HepG2 (cell line): ENCODE measurements around the gene TBC1D10B. TPM values are rescaled to one million over a fixed set of nuclear protein-coding genes. Genes with fewer than 3 reads are reported as not detected.

Experiments used
- GABPA ChIP-seq, 2 experiments: IDR thresholded peaks; 2 replicates each; pipeline ENCODE4 v1.6.1; 2011 to 2016; ENCODE audit warnings: low read depth in 2 of 2, low read length in 1 of 2, missing biosample characterization in 1 of 2, missing genetic modification characterization in 1 of 2
- GLMP ChIP-seq: sonication (generic); formaldehyde crosslinking; IDR thresholded peaks from 2 replicates; pipeline ENCODE4 v1.9.0; 2021; ENCODE audit warnings: missing genetic modification reagents, mild to moderate bottlenecking, borderline replicate concordance
- KAT7 ChIP-seq: IDR thresholded peaks from 2 replicates; pipeline ENCODE4 v1.6.1; 2018; ENCODE audit warnings: borderline replicate concordance, missing compliant biosample characterization
- MATR3 ChIP-seq: sonication (generic); formaldehyde crosslinking; IDR thresholded peaks from 2 replicates; pipeline ENCODE4 v1.4.0; 2020; ENCODE audit warnings: missing genetic modification reagents
- MYNN ChIP-seq: sonication (generic); formaldehyde crosslinking; IDR thresholded peaks from 2 replicates; pipeline ENCODE4 v1.4.0; 2020; ENCODE audit warnings: mild to moderate bottlenecking, low read depth, missing genetic modification reagents
- PHF8 ChIP-seq: sonication (generic); formaldehyde crosslinking; IDR thresholded peaks from 2 replicates; pipeline ENCODE4 v1.5.0; 2020; ENCODE audit warnings: missing genetic modification reagents
- POGK ChIP-seq: sonication (generic); formaldehyde crosslinking; conservative IDR thresholded peaks from 2 replicates; pipeline ENCODE4 v1.8.0; 2022; ENCODE audit warnings: mild to moderate bottlenecking, moderate library complexity, missing genetic modification reagents
- THYN1 ChIP-seq: sonication (generic); formaldehyde crosslinking; IDR thresholded peaks from 2 replicates; pipeline ENCODE4 v1.8.1; 2023; ENCODE audit warnings: low read depth, mild to moderate bottlenecking, moderate library complexity, missing genetic modification reagents, borderline replicate concordance
- U2AF1 ChIP-seq: fragments of 200-400 bp; formaldehyde crosslinking; optimal IDR thresholded peaks from 2 replicates; pipeline ENCODE3; 2017; ENCODE audit warnings: mild to moderate bottlenecking, low read depth, low read length
- ZBTB3 ChIP-seq: sonication (generic); formaldehyde crosslinking; IDR thresholded peaks from 2 replicates; pipeline ENCODE4 v1.4.0; 2020; ENCODE audit warnings: low read depth, mild to moderate bottlenecking, moderate library complexity, missing genetic modification reagents, borderline replicate concordance
- ZBTB46 ChIP-seq: sonication (generic); formaldehyde crosslinking; IDR thresholded peaks from 2 replicates; pipeline ENCODE4 v1.4.0; 2020; ENCODE audit warnings: mild to moderate bottlenecking, missing genetic modification reagents, borderline replicate concordance
- ZFP91 ChIP-seq: sonication (generic); formaldehyde crosslinking; IDR thresholded peaks from 2 replicates; pipeline ENCODE4 v1.9.0; 2022; ENCODE audit warnings: missing genetic modification reagents, mild to moderate bottlenecking, borderline replicate concordance
- ZFY ChIP-seq: sonication (generic); formaldehyde crosslinking; IDR thresholded peaks from 2 replicates; pipeline ENCODE4 v1.4.0; 2020; ENCODE audit warnings: missing genetic modification reagents
- ZNF205 ChIP-seq: IDR thresholded peaks from 2 replicates; pipeline ENCODE4 v1.6.1; 2018; ENCODE audit warnings: missing biosample characterization, missing genetic modification reagents
- ZNF253 ChIP-seq: sonication (generic); formaldehyde crosslinking; IDR thresholded peaks from 2 replicates; pipeline ENCODE4 v1.8.0; 2022; ENCODE audit warnings: mild to moderate bottlenecking, missing genetic modification reagents, borderline replicate concordance
- ZNF576 ChIP-seq: sonication (generic); formaldehyde crosslinking; IDR thresholded peaks from 2 replicates; pipeline ENCODE4 v1.4.0; 2020; ENCODE audit warnings: mild to moderate bottlenecking, missing genetic modification reagents
- ZNF597 ChIP-seq: sonication (generic); formaldehyde crosslinking; IDR thresholded peaks from 2 replicates; pipeline ENCODE4 v1.5.0; 2020; ENCODE audit warnings: missing genetic modification reagents
- ZNF780A ChIP-seq: sonication (generic); formaldehyde crosslinking; IDR thresholded peaks from 2 replicates; pipeline ENCODE4 v1.8.0; 2022; ENCODE audit warnings: mild to moderate bottlenecking, missing genetic modification reagents, moderate library complexity
- ZNF883 ChIP-seq: sonication (generic); formaldehyde crosslinking; IDR thresholded peaks from 2 replicates; pipeline ENCODE4 v1.5.1; 2020; ENCODE audit warnings: mild to moderate bottlenecking, missing genetic modification reagents; ENCODE audit errors: not compliant biosample characterization
- polyA plus RNA-seq, 8 experiments: library from polyadenylated mRNA; depleted of rRNA in 3 of 8; stranded (reverse) in 7 of 8; unstranded in 1 of 8; fragments of >200 nt; fragmentation: Illumina TruSeq in 4 of 8; extraction: Trizol in 4 of 8; gene quantifications; 2 replicates each; pipeline versions ENCODE4 v1.2.1 to v1.2.3, GENCODE V29; 2011 to 2016; ENCODE audit warnings: low read depth in 4 of 8, missing spikeins in 1 of 8, mixed read lengths in 1 of 8; ENCODE audit not compliant: insufficient read depth in 1 of 8
- total RNA-seq, 5 experiments: library from RNA; depleted of rRNA; stranded (reverse); fragments of >200 nt; fragmentation: Illumina TruSeq; extraction: Trizol; gene quantifications; 2 replicates each; pipeline ENCODE4 v1.2.3, GENCODE V29; 2016; ENCODE audit warnings: low read depth in 1 of 5

The TBC1D10B gene
- total and polyA plus RNA-seq, 2 of the 13 experiments (the other 11 are each of a cell fraction or from before 2014, with no cell fraction given): 15.7 to 24.8 TPM

- TF ChIP-seq POGK (CRISPR knock-in tag) (0 out of 2 replicates have a peak, but pooled peaks have one; percentile 31), KAT7 (CRISPR knock-in tag) (0 out of 2 replicates have a peak, but pooled peaks have one; percentile 40), GLMP (CRISPR knock-in tag) (no peak), ZNF205 (CRISPR knock-in tag) (0 out of 2 replicates have a peak, but pooled peaks have one; percentile 46), MYNN (CRISPR knock-in tag) (no peak), ZNF597 (CRISPR knock-in tag) (no peak), ZFP91 (peak; percentile 76; the same call in 1 of the 2 replicates), ZNF576 (CRISPR knock-in tag) (0 out of 2 replicates have a peak, but pooled peaks have one; percentile 10), THYN1 (CRISPR knock-in tag) (no peak), MATR3 (no peak), PHF8 (peak; percentile 40), ZFY (peak; percentile 67; the same call in 1 of the 2 replicates), ZNF780A (CRISPR knock-in tag) (no peak), U2AF1 (peak; percentile 46), GABPA (IDR thresholded peaks at IDR 0.05; ENCODE audit: low read depth, low read length) (no peak), GABPA (CRISPR knock-in tag; IDR thresholded peaks at IDR 0.05; ENCODE audit: low read depth) (peak; percentile 67), ZBTB46 (CRISPR knock-in tag) (no peak), ZNF253 (CRISPR knock-in tag) (no peak), ZNF883 (CRISPR knock-in tag) (no peak), ZBTB3 (CRISPR knock-in tag) (no peak)
These were observed 39.1 kb upstream of the TBC1D10B start (continued) for GRCh38 chr16:30409125-30410060.
